Activated T-cell treated with anti-CD3 and anti-CD28 coated beads for 24 hours (primary cell): ENCODE results near the gene CREB3.

Experiments used
- DNase-seq: peaks from one replicate; pipeline ENCODE4 v3.0.0-alpha.2; 2020; ENCODE audit warnings: low read depth

CREB3 gene

DNA sequence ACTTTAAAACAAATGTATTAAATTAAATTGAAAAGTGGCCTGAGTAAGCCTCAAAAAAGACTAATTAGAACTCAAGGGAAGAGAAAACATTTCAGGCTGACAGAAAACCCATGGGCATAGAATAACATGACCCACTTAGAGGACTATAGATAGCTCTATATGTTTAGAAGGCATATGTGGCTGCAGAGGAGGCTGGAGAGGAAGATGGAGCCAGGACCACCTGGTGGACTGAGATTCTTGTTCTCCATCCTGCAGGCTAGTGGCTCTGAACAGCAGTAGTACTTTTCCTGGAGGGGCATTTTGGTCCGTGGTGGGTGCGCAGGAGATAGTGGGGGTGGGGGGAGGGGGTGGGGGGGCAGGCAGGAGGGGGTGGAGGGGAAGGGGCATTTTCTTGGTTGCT lies 48.6 kb downstream of the CREB3 start:
- DNase-seq = no peak

- no peak for DNase-seq
These were observed 51.0 kb downstream of the CREB3 start for GRCh38 chr9:35783418-35783817.
